ENCODE measurements around the gene TSGA10.
"Not testable (repeated sequence)": the region's sequence is repeated elsewhere in the genome, so short reads cannot be mapped to it uniquely, and the experiment has no call there.

Gene TSGA10

DNA sequence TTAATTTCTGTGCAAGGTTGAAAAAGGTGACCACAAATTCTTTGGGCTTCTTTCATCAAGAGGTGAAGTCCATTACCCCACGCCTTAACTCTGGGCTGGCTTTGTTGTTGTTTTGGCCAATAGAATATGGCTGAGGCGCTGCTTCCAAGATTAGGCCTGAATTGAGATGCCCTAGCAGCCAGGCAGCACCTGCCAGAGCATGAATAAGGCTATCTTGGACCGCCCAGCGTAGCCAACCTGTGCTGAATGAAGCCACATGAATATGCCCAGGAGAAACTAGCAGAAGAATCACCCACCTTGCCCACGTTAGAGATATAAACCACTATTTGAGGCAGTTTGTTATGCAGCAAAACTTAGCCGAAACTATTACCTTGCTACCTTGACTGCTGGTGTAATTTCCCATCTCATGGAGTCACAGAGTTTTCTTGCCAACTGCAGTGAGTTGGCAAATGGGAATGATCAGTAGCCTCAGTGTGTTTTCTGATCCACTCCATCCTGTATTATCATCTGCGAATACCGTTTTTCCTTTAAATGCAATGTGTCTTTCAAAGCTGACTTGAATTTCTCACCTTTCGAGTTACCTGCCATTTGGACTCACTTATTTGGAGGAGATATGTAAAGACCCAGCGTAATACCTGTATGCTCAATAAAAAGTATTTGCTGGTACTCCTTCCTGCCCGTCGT is 679 bp downstream of the TSGA10 start:
- DNase-seq: no peak

DNA sequence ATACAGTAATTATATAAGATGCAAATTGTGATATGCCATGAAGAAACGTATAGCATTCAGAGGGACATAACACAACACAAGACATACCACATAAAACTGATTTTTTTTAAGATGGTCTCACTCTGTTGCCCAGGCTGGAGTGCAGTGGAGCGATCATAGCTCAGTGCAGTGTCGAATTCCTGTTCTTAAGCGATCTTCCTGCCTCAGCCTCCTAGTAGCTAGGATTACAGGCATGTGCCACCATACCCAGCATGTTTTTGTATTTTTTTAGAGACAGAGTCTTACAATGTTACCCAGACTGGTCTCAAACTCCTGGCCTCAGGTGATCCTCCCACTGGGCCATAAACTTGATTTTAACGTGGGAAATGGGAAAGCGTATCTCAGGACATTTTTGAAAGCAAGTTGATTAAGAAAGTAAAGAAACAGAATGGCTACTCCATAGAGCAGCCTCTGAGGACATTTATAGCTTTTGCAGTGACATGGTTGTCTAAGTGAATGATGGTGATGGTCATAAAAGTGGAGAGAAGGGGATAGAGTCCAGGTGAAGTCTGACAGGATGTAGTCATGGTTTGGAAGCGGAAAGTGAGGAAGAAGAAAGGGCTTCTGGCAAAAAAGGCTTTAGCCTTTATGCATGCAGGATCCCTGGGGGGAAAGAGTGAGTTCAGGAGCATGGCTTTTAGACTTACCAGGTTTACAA is 2.4 kb downstream of the TSGA10 start:
- no peak for DNase-seq

DNA sequence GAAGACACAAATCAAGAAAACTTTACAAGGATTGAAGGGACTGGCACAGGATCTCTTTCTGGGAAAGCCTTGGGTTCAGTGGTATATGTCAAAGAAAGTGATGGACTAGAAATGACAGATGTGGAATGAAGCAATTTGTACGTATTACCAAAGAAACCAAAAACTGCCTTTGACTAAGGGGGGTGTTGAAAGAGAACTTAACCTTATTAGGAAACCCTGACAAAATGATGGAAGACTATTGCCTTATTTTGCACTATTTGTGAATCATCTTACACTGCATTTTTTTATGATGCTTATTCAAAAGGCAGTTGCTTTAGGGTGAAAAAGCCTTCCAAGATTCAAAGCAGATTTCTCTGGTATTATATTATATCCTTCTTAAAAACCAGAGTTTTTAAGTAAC is 4.0 kb downstream of the TSGA10 start:
- DNase-seq: no peak

DNA sequence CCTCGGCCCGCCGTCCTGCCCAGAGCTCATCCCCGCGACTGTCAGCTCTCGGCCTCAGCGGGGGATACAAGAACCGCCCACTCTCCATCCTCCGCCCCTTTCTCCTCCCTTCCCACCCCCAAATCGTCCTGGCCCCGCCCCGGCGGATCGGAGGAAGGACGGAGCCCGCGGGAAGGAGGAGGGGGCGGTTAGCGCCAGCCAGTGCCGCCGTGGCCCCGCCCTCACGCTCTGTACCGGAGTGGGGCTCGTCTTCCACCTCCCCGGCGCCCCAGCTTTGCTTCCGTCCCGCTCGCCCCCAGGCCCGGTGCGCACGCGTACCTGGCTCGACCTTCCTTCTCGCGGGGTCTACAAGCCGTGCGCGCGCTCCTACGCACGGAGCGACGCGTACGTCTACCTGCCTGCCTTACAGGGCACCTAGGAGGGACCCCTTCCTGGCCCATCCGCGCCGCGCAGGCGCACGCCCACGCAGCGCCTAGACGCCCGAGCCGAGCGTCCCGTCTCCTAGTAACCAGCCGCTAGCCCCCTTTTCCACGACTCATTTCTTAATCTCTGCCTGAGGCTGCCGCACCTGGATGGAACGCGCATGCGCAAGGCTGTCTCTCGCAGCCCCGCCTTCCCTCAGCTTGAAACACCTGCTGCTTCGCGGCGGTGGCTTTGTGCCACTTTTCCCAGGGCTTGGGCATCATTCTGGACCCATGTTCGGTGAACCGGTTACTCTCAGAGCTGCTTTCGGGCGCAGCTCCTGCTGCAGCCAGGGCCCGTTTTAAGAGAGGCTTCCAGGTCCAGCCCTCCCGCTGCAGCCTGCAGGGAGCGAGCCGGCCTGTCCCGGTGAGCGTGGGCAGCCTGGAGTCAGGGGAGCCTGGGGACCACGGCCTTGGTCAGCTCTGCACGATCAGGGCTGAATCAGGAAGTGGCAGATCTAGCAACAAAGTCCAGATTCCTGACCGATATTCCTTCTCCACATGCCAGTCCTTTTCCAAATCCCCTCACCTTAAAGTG is 13.3 kb downstream of the TSGA10 start, which contains the start of gene C2orf15:
Gene C2orf15, plus strand, starts transcription at position 598 of the 999 bp plus-strand sequence. CDS start 8,852 bp downstream, outside the sequence.
- peak; percentile 95 for DNase-seq

DNA sequence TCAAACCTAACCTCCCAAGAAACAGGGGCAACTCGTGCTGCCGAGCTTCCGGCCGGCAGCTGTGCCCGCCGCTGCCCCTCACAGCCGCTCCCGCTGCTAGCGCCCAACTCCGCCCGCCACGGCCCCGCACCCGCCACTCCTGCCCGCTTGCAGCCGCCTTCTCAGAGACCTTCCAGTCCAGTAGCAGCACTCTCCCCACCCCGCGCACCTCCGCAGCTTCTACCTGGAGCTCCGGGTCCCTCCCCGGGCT is 14.0 kb downstream of the TSGA10 start:
- DNase-seq: peak in 1 of 2 experiments; percentile 59

DNA sequence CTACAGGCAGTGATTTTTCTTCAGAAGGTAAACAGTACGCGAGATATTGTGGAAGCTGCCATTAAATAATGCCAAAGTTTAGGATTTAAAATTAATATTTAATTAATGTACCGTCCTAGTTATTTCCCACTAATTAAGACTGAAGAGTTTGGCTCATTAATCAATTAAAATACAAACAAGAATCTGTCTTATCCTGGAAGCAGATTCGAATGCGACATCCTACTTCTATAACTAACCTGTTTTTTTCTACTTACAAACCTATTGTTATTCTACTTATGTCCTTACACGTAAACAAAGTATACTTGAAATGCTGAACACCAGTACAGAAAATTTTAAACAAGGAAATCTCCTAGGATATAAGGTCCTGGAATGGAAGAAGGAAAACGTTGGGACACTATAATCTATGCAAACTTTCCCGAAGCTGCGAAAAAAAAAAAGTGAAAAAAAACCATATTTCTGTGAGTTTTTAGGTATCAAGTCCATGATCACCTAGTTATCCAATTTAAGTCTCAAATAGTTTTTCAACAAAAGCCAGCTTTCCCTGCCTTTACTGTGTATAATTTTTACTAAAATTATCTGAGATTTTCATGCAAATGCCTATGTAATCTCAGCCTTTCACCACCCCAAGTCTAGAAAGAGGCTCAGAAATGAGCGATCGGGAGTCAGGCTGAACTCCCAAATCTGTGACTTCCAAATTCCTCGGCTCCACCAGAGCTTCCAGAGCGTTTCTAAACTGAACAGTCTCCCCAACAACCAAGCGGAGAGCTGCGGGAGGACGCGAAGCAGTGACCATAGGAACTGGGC is 14.5 kb downstream of the TSGA10 start:
- no peak for DNase-seq

DNA sequence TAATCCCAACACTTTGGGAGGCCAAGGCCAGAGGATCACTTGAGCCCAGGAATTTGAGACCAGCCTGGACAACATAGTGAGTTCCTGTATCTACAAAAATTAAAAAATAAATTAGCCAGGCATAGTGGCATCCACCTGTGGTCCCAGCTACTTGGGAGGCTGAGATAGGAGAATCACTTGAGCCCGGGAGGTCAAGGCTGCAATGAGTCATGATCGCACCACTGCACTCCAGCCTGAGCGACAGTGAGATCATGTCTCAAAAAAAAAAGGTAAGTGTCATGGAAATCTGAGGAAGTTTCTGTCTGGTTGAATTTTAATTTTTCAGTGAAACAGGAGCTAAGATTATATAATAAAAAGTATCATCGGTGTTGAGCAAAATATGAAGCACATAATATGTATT is 15.7 kb downstream of the TSGA10 start:
- no peak for DNase-seq

DNA sequence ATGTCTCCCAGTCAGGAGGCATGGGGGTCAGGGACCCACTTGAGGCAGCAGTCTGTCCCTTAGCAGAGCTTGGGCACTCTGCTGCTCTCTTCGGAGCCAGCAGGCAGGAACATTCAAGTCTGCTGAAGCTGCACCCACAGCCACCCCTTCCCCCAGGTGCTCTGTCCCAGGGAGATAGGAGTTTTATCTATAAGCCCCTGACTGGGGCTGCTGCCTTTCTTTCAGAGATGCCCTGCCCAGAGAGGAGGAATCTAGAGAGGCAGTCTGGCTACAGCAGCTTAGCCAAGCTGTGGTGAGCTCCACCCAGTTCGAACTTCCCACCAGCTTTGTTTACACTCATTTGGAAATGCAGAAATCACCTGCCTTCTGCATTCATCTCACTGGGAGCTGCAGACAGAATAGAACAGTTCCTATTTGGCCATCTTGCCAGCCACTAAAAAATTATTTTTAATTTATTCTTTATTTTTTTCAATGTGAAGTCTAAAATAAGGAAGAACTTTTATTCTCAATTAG is 19.6 kb downstream of the TSGA10 start:
- DNase-seq: not testable (repeated sequence)

DNA sequence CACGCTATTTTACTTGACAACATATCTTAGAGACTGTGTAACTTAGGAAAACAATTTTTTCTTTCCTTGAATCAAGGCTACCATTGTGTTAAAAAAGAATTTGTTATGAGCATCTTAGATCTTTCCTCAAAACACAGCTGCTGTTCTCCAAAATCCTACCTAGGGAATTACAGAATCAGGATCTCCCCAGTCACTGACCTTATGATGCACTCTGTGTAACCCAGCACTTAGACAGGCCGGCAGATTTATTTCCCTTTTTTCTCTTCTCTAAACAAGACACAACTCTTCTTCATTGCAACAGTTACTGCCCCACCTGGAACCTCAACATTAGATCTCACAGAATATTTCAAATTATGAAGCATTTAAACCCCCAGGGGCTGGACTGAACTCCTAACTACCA is 26.8 kb downstream of the TSGA10 start:
- no peak for DNase-seq

DNA sequence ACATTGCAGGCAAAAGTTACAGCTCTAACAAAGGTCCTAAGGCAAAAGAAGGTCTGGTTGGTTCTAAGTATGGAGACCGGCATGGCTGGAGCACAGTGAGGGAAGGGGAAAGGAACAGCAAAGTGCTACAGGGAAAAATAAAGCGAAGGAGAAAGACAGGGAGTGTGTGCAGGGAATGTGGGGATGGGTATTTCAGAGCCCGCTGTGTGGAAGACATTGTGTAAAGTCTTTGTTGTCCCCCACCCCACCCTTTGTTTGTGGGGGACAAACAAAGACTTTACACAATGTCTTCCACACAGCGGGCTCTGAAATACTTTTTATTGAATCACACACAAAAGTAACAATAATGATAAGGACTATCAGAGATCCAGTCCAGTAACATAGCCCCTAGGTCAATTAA is 42.1 kb downstream of the TSGA10 start:
- DNase-seq: no peak

DNA sequence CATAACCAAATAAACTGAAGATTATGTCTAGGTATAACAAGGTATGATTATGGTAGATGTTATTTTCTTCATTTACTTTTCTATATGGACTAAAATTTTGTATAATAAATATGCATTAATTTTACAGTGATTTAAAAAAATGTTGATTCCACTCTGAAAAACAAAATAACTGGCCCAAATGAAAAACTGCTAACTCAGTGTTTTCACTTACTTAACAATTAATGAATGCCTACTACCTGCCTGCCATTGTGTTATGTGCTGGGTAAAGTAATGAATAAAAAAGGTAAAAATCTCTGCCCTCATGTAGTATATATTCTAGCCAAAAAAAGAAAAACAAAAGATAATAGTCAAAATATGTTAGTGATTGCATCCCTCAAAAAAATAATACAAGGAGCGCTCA is 42.8 kb downstream of the TSGA10 start:
- DNase-seq: no peak

DNA sequence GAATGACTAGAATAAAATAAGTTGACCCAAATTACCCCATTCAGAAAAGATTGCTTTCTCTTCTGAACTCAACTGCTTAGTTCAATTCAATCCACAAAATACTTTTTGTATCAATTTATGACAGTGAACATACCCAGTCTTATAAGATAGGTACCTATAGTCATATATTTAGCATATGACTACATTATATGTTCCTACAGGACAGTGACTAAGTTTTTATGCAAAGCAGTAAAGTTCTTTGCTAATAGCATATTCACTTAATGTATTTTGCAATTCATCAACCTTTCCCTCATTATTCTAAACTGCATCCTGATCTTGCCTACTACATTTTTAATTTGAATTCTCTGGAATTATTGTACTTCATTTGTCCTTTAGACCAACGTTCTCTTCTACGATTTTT is 43.5 kb downstream of the TSGA10 start:
- no peak for DNase-seq

DNA sequence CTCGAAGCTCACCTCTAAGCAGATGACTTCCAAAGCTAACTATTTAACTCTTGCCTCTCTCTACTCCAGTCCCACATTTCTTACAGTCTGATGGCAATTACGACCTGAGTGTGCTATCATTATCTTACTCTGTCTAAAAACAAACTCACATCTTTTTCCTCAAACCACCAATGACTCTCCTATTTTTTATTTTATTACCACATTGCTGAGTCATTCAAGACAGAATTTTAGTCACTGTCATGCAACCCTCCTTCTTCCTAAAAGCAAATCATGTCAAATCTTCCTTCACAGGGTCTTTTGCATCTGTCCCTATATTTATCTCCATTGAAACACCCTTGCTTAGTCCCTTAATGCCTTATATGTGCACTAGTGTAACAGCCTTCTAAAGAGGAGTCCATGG is 47.8 kb downstream of the TSGA10 start:
- no peak for DNase-seq

DNA sequence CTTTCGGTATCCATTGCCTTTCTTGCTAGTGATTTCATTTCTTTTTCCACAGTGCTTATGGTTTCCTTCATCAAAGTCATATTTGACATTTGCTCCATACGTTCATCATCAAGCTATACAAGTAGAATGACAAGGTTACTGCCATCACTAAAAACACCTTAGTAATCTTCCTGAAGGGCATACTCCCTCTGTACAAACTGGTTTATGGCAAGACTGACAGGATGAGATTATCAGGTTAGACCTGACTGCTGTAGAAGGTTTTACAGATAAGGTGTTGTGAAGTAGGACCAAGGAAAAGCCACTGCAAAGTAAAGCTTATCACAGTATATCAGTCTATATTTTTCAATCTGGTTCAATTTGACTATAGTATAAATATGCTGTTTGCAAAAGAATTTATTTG is 50.7 kb downstream of the TSGA10 start:
- DNase-seq: no peak

DNA sequence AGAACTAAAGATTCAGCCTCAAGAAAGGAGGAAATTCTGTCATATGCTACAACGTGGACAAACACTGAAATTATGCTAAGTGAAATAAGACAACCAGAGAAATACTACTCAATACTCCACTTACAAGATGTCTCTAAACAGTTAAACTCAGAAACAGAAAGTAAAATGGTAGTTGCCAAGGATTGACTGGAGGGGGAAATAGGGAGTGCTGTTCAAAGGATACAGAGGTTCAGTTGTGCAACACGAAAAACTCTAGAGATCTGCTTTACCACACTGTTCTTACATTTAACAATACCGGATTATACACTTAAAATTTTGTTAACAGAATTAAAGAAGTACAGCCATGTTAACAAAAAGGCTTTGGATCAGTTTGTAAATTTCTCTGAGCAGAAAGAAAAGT is 53.0 kb downstream of the TSGA10 start:
- no peak for DNase-seq

DNA sequence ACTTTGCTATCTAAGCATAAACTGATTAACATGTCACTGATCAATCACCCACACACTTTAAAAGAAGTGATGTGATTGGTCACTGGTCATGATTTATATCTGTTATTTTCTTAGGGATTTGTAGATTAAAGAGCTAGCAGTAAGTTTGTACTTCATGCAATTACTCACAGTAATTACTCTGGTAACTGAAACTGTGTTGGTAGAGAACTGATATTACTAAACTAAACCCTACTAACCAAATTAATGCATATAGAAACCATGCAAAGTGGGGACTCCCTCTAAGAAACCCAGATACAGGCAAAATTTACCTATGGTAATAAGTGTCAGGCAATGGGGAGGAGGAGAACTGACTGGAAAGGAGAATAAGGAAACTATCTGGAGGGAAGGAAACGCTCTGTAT is 58.0 kb downstream of the TSGA10 start:
- no peak for DNase-seq

DNA sequence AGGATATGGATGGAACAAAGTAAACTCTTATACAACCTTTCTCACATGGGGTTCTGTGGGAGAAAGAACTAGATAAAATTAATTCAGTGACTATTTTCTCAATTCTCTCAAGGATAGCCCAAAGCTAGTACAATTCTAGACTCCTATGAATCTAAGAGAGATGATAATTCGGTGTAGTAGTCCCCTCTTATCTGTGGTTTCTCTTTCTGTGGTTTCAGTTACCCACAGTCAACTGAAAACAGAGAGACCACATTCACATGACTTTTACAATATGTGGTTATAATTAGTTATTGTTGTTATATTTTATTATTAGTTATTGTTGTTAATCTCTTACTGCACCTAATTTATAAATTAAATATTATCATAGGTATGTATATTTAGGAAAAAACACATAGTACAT is 66.7 kb downstream of the TSGA10 start:
- DNase-seq: no peak

DNA sequence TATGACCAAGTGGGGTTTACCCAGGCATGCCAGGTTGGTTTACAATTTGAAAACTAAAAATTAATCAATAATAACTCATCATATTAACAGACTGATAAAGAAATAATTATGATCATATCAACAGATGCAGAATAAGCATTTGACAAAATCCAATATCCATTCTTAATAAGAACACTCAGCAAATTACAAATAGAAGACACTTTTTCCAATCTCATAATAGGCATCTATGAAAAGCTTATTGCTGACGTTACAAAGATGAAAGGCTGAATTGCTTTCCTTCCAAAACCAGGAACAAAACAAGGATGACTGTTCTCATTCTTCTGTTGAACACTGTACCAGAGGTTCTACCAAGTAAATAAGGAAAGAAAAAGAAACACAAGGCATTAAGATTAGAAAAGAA is 68.4 kb downstream of the TSGA10 start:
- no peak for DNase-seq

DNA sequence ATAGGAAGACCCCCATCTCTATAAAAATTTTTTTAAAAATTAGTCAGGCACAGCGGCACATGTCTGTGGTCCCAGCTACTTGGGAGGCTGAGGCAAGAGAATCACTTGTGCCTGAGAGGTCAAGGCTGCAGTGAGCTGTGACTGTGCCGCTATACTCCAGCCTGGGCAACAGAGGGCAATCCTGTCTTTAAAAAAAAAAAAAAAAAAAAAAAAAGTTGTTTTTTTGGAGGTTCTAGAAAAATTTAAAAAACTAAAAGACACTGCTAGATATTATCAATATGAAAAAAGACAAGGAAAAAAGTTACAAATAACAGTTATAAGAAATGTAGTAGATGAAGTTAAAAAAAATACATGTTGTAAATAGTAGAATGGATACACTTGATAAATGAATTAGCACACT is 69.3 kb downstream of the TSGA10 start:
- no peak for DNase-seq

DNA sequence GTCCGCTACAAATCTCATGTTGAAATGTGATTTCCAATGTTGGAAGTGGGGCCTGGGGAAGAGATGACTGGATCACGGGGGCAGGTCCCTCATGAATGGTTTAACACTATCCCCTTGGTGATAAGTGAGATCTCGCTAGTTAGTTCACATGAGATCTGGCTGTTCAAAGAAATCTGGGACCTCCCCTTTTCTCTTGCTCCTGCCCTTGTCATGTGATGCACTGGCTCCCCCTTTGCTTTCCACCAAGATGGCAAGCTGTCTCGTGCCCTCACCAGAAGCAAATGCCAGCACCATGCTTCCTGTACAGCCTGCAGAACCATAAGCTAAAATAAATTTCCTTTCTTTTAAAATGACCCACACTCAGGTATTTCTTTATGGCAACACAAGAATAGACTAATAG is 70.5 kb downstream of the TSGA10 start:
- no peak for DNase-seq

DNA sequence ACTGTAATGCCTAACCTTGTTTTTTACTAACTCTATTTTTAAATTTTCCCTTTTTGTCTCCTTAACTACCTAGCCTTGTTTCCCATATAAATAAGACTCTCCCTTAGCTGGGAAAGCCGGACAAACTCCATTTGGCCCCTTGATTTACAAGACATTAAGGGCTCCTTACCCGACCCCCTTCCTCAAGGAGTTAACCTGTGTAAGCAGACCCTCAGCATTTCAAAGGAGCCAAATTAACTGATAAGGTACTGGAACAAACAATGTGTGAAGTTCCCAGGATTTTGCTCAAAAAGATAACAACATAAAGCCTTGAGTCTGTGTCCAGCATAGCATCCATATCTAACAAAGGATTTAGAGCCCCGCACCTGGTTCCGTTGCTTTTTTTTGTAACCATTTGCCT is 72.9 kb downstream of the TSGA10 start:
- no peak for DNase-seq

DNA sequence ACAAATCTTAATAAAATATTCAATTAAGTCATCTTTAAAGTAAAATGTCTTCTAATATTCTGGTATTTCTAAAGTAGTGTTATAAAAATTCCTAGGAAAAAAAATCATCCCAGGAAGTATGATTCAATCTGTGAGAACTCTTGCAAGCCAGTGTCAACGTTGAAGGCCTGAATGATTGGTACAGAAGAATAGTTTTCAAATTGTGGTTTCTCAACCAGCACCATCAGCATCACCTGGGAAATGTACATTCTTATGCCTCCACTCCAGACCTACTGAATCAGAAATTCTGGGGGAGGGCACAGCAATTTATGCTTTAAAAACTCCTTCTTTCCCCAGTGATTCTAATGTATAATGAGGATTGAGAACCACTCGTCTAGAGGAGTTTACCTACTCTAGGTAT is 75.5 kb downstream of the TSGA10 start:
- DNase-seq: no peak

DNA sequence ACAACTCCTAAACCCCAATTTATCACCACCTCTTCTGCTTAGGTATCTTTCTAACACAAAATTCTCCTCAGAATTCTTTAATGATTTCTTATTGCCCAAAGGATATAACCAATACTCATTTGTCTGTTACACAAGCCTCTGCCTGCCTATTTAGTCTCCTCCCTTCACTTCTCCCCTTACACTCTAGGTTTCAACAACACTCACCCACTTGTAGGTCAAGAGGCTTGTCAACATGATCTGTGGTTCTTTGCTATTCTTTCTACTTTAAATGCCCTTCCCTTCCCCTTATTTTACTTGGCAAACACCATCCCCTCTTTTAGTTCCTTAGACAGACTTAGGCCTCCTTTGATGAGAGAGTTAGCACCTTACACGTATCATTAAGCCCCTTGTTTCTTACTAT is 82.2 kb downstream of the TSGA10 start:
- DNase-seq: no peak
